GM10266 (cell line): ENCODE results near the gene RENBP.

Source experiments
- DNase-seq: peaks from one replicate; pipeline ENCODE4 v3.0.0; 2012; ENCODE audit errors: extremely low spot score
- TF ChIP-seq, protein P1 (sequence below): IDR thresholded peaks from 2 replicates; pipeline ENCODE4 v1.5.1; 2012; ENCODE audit warnings: mild to moderate bottlenecking, low read depth; ENCODE audit not compliant: control insufficient read depth, insufficient read depth; ENCODE audit errors: missing control alignments

The RENBP gene

DNA sequence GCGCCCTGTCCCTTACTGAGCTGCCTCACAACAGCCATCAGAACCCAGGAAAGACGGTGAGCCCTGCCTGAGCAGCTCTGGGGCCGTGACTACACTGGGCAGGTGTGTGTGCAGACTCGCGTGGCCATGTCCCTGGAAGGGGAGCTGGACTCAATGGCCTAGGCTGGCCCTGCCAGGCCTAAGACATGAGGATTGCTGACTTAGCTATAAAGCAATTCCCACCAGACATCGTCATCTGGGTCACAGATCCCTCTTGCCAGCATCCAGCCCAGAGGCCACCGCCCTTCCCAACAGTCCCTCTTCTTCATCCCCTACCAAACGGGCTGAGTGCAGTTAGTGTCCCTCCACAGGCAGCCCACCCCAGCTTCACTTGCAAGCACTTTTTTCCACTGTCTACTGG, 13.3 kb downstream of the RENBP start:
- TF ChIP-seq, protein P1, sequence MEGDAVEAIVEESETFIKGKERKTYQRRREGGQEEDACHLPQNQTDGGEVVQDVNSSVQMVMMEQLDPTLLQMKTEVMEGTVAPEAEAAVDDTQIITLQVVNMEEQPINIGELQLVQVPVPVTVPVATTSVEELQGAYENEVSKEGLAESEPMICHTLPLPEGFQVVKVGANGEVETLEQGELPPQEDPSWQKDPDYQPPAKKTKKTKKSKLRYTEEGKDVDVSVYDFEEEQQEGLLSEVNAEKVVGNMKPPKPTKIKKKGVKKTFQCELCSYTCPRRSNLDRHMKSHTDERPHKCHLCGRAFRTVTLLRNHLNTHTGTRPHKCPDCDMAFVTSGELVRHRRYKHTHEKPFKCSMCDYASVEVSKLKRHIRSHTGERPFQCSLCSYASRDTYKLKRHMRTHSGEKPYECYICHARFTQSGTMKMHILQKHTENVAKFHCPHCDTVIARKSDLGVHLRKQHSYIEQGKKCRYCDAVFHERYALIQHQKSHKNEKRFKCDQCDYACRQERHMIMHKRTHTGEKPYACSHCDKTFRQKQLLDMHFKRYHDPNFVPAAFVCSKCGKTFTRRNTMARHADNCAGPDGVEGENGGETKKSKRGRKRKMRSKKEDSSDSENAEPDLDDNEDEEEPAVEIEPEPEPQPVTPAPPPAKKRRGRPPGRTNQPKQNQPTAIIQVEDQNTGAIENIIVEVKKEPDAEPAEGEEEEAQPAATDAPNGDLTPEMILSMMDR, result no peak

DNA sequence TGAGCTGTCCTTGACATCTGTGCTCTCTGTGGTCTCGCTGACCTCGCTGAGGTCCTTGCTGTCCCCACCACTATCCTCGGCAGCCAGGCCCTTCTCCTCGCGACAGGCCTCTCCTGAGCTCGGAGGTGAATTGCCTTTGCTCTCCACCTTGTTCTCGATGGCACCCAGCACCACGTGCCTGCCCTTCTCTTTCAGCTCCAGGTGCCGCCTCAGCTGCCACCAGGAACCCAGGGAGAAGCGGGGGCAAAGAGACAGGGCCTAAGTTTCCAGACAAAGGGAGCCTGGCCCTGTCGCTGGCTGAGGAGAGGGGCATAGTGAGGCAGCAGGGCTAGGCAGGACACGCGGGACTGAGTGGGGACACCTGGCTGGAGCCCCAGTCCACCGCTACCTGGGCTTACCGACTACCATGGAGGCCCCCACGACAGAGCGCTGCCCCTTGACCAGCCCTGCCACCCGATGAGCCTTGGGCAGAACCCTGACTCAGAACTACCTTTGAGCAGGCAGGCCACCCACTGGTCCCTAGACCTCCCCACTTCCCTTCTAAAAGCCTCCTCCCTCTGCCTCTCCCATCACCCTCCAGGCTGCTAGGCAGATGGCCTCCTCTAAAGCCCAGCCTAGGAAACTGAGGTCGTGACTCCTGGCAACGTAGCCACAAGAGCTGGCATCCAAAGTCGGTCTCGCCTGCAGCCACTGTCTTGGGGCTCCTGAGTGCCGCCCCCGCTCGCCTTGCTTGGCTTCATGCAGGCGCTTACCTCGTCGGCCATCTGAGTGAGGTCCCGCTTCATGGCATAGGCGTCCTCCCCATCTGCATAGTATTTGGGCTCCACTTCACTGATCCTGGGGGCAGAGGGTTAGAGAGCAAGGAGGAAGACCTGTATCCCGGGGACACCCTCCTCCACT, 14.2 kb downstream of the RENBP start:
- no peak for DNase-seq
- TF ChIP-seq, protein P1, result no peak

More for the DNA sequence above, 13.3 kb downstream of the RENBP start:
- DNase-seq, result no peak

GRCh38 chrX:153929576-153929975, 14.9 kb downstream of the RENBP start:
- TF ChIP-seq, protein P1, result no peak
- no peak for DNase-seq

- TF ChIP-seq, protein P1, result no peak
- DNase-seq, result no peak
Observed at GRCh38 chrX:153928846-153929245, 15.6 kb downstream of the RENBP start.

- TF ChIP-seq, protein P1, result peak; percentile 14
- peak; percentile 94 for DNase-seq
Observed at GRCh38 chrX:153927922-153928760, 16.3 kb downstream of the RENBP start.

DNA sequence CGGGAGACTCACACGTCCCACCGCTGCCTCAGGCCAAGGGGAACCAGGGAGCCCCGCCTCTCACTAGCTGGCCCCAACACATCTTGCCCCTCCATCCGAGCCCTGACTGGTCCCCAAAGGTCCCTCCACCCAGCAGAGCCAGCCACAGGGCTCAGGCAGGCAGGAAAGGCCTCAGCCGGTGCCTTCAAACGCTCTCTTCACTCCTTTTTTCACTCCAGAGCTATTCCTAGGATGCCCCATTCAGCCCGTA, 16.8 kb downstream of the RENBP start:
- no peak for DNase-seq
- TF ChIP-seq, protein P1, result no peak
